HPDE6-E6E7 (cell line): Measurements from ENCODE around the gene PTPRN2.
"Not testable (repeated sequence)": the region's sequence is repeated elsewhere in the genome, so short reads cannot be mapped to it uniquely, and the experiment has no call there.

Experiments used
- DNase-seq: peaks from one replicate; pipeline ENCODE4 v3.0.0; 2011; ENCODE audit warnings: missing footprints; ENCODE audit errors: extremely low spot score

PTPRN2 gene

GRCh38 chr7:157500989-157501540 is 1086.6 kb downstream of the PTPRN2 start:
- DNase-seq = not testable (repeated sequence)

DNA sequence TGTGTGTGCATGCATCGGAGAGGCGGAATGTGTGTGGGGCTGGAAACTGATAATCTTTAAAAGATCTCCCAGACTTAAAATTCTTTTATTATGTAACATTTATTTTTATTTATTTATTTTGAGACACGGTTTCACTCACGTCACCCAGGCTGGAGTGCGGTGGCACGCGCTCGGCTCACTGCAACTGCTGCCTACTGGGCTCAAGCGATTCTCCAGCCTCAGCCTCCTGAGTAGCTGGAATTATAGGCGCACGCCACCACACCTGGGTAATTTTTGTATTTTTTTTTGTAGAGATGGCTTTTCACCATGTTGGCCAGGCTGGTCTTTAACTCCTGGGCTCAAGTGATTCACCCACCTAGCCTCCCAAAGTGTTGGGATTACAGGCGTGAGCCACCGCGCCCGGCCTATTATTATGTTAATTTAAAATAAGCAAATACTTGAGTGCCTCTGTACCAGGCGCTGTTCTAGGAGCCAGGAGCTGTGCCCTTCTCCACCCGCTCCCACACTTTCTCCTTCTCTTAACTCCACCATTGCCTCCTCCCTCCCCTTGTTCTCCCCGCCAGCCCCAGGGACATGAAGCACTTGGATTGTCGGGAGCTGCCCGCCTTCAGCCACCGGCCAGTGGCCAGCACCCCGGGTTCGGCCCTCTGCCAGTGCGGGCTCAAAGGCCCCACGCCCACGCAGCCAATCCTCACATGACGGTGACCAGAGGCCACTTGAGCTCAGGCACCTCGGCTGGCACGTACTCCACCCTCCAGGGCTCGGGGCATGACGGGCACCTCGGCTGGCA is 1087.3 kb downstream of the PTPRN2 start:
- no peak for DNase-seq

- DNase-seq = no peak
Observed at GRCh38 chr7:157499835-157500153, 1087.8 kb downstream of the PTPRN2 start.

- DNase-seq = no peak
Observed at GRCh38 chr7:157499121-157499834, 1088.3 kb downstream of the PTPRN2 start.

DNA sequence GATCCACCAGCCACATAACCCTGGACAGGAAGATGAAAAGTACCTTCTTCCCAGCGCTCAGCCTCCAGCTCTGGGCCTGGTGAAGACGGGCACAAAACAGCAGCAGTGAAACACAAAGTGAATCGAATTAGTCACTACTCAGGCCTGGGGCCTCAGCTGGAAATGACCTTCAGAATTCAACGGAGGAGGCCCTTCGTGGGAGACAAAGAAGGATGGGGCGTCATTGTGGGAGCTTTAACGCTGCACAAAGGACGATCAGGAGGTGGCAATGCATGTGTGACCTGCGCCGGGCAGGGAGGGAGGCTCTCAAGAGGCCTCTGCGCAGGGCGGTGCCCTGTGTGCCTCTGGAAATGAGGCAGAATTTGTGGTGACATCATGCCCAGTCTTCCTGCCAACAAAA is 1089.0 kb downstream of the PTPRN2 start:
- no peak for DNase-seq

DNA sequence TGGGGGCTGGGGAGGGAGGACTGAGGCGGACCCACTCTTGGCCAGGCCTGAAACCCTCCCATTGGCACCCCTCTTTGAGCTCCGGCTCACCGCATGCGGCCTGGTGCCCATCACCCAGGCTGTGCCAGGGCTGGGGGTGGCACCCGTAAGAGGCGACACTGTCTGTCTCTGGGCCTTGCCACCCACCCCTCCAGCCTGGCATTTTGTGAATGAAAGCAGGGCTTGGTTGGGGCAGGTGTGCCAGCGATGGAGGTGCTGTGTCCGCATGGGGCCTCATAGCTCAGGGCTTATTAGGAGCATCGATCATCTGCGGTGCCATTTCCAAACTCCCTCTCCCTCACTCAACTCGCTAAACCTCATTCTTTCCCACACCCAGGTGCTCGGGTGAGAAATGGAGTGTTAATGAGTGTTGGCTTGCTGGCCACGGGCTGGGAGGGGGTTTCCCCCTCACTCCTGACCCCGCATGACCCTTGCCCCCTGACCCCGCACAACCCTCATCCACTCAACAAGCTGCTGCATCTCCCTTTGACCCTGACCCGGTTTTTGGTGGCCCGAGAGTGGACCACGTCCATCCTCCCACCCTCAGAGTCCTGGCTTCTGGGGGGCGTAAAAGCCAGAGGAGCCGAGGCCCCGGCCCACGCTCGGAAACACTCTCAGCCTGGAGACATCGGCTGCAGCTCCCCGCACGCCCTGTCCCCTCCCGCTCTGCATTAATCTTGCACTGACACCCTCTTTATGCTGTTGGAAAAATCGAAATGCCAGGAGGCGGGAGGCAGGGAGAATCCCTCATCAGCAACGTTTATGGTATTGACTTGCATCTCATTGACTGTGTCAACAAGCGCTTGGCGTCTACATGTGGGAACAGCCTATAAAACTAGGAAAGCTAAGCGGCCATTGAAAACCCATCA is 1089.6 kb downstream of the PTPRN2 start:
- no peak for DNase-seq

- DNase-seq = no peak
Observed at GRCh38 chr7:157497367-157497743, 1090.3 kb downstream of the PTPRN2 start.

DNA sequence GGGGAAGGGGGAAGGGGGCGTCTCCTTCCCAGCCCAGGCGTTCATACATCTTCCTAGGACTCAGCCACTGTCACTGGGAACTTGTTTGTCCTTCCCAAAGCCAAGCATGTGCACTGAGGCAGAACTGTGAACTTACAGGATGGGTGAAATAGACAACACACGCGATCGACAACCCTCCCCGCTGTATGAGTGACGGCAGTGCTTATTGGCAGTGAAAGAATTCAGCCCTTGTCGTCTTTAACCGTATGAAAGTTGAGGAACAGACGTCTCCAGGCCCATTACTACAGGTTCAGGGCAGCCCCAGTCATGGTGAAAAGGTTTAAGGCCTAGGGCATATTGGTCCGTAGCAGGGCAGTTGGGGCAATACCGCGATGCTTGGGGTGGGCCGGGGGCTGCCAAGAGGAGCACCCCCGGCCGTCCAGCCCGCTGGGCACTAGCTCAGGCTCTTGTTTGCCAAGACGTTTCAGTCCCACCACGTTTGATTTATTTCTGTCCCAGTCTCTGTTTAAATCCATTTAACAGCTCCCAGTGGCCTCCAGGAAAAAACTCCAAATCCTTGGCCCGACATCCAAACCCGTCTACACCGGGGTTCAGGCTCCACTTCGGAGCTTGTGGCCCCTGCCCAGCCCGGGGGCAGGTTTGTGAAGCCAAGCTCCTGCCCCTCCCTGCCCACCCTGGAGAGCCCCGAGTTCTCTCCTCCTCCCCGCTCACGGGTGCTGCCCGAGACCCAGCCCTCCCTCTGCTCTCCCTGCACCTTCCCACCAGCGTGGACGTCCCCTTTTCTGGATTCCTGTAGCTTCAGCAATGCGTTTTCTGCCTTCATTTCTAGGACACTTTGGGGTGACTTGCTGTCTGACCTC is 1091.0 kb downstream of the PTPRN2 start:
- no peak for DNase-seq

GRCh38 chr7:157495594-157495993 is 1092.0 kb downstream of the PTPRN2 start:
- DNase-seq = no peak

- no peak for DNase-seq
Observed at GRCh38 chr7:157495177-157495553, 1092.5 kb downstream of the PTPRN2 start.

- no peak for DNase-seq
Observed at GRCh38 chr7:157494506-157495176, 1093.0 kb downstream of the PTPRN2 start.

DNA sequence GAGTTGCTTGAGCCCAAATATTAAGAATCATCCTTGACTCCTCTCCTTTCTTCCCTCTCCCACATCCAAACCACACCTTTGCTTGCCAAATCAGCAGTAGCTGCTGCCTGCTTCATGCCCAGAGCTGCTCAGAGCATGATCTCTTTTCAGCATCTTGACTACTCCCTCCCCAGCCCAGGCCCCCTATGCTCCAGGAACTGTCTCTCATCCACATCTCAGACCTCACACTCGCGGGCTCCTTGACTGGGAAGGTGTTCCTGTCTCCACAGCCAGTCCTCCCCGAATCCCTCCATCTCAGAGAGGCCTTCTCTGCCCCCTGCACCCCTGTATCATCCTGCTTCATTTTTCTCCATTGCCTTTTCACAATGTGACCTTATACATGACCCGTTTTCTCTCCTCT is 1093.8 kb downstream of the PTPRN2 start:
- DNase-seq = no peak

GRCh38 chr7:157493017-157493416 is 1094.6 kb downstream of the PTPRN2 start:
- DNase-seq = no peak

- no peak for DNase-seq
Observed at GRCh38 chr7:157490465-157490912, 1097.1 kb downstream of the PTPRN2 start.

GRCh38 chr7:157489870-157490269 is 1097.8 kb downstream of the PTPRN2 start:
- DNase-seq = not testable (repeated sequence)
